SU-DHL-6 (cell line): ENCODE data around the gene EXOC6.

ENCODE experiments used
- H2AFZ ChIP-seq: fragments of 200-600 bp; sonication (generic); 2 replicates; pipeline ENCODE4 v1.6.1; 2014; ENCODE audit warnings: low read depth, mild to moderate bottlenecking, moderate library complexity, mixed read lengths, antibody characterized with exemption, low read length; ENCODE audit not compliant: severe bottlenecking
- H3F3A ChIP-seq: fragments of 200-600 bp; shearing (Covaris generic); 2 replicates; pipeline ENCODE4 v1.6.0; 2016; ENCODE audit warnings: antibody characterized with exemption, mild to moderate bottlenecking; ENCODE audit not compliant: insufficient read depth
- H3K27ac ChIP-seq: fragments of 200-600 bp; sonication (generic); 2 replicates; pipeline ENCODE4 v1.5.1; 2016; ENCODE audit warnings: low read depth, mild to moderate bottlenecking, low read length, moderate library complexity, mixed read lengths
- H3K27me3 ChIP-seq: fragments of 200-600 bp; sonication (generic), shearing (Covaris generic); 2 replicates; pipeline ENCODE4 v1.6.0; 2014; ENCODE audit warnings: mild to moderate bottlenecking, low read length
- H3K36me3 ChIP-seq: fragments of 200-600 bp; sonication (generic); 2 replicates; pipeline ENCODE4 v1.6.1; 2014; ENCODE audit warnings: mild to moderate bottlenecking, low read length, mixed read lengths
- H3K4me2 ChIP-seq: fragments of 300-600, 200-600 bp; shearing (Covaris generic), sonication (generic); 2 replicates; pipeline ENCODE4 v1.6.0; 2014; ENCODE audit warnings: low read length, low read depth, mild to moderate bottlenecking; ENCODE audit not compliant: poor library complexity, severe bottlenecking
- H3K4me3 ChIP-seq: fragments of 200-600 bp; sonication (generic); 2 replicates; pipeline ENCODE4 v1.5.1; 2014; ENCODE audit warnings: antibody characterized with exemption, low read length, mild to moderate bottlenecking, mixed read lengths; ENCODE audit not compliant: insufficient read depth, poor library complexity, severe bottlenecking
- H3K79me2 ChIP-seq: fragments of 200-600 bp; sonication (generic); 2 replicates; pipeline ENCODE4 v1.6.1; 2014; ENCODE audit warnings: mild to moderate bottlenecking, low read length, moderate library complexity; ENCODE audit not compliant: insufficient read depth
- H3K9ac ChIP-seq: fragments of 200-600 bp; sonication (generic); 2 replicates; pipeline ENCODE4 v1.7.0; 2014; ENCODE audit warnings: mild to moderate bottlenecking, low read length
- H3K9me2 ChIP-seq: fragments of 200-600 bp; sonication (generic); replicated peaks from 2 replicates; pipeline ENCODE4 v1.6.1; 2014; ENCODE audit warnings: low read length; ENCODE audit not compliant: insufficient read depth
- H3K9me3 ChIP-seq: fragments of 200-600 bp; sonication (generic); 2 replicates; pipeline ENCODE4 v1.6.1; 2014; ENCODE audit warnings: low read length, mixed read lengths; ENCODE audit not compliant: insufficient read depth
- H4K20me1 ChIP-seq: fragments of 200-600 bp; sonication (generic); 2 replicates; pipeline ENCODE4 v1.6.1; 2014; ENCODE audit warnings: low read depth, mild to moderate bottlenecking, antibody characterized with exemption, low read length, moderate library complexity, mixed read lengths
- EZH2phosphoT487 ChIP-seq: fragments of 200-600 bp; sonication (generic), shearing (Covaris generic); conservative IDR thresholded peaks from 2 replicates; pipeline ENCODE4 v1.6.1; 2018; ENCODE audit warnings: mild to moderate bottlenecking, antibody characterized with exemption, low read length, moderate library complexity, mixed read lengths
- TF ChIP-seq, protein P1 (sequence below): fragments of 200-600 bp; sonication (generic); IDR thresholded peaks from one replicate; pipeline ENCODE4 v1.5.1; 2017; ENCODE audit warnings: antibody characterized with exemption, mild to moderate bottlenecking, low read length, moderate library complexity; ENCODE audit not compliant: insufficient read depth, poor library complexity, severe bottlenecking

The EXOC6 gene

DNA sequence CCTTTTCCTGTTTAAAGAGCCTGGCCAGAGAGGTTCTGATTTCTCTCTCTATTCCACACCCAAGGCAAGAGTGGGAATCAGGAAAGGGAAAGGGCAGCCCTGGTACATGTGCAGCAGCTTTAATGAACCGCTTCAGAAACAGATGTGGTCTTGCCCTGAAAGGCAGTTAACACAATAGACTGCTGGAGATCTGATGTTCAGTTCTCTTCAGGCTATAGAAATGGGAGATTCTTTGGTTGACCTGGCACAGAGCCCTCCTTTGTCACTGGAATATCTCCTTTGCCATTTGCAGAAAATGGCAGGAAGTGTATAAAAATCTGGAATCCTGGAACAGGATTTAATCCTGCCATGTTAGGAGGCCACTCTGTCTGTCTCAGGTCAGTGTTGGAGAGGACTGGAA, 36.3 kb upstream of the EXOC6 start:
- no peaks in the 10 kb centered on the region for H3K27me3 ChIP-seq
- no peaks in the 10 kb centered on the region for H3K79me2 ChIP-seq
- TF ChIP-seq, protein P1, sequence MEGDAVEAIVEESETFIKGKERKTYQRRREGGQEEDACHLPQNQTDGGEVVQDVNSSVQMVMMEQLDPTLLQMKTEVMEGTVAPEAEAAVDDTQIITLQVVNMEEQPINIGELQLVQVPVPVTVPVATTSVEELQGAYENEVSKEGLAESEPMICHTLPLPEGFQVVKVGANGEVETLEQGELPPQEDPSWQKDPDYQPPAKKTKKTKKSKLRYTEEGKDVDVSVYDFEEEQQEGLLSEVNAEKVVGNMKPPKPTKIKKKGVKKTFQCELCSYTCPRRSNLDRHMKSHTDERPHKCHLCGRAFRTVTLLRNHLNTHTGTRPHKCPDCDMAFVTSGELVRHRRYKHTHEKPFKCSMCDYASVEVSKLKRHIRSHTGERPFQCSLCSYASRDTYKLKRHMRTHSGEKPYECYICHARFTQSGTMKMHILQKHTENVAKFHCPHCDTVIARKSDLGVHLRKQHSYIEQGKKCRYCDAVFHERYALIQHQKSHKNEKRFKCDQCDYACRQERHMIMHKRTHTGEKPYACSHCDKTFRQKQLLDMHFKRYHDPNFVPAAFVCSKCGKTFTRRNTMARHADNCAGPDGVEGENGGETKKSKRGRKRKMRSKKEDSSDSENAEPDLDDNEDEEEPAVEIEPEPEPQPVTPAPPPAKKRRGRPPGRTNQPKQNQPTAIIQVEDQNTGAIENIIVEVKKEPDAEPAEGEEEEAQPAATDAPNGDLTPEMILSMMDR = no peak
- TF ChIP-seq EZH2phosphoT487 = no peak
- no peak overlapping the region for H2AFZ ChIP-seq
- no peak overlapping the region for H3K9ac ChIP-seq
- H3K4me2 ChIP-seq = no peak overlapping the region
- no peaks in the 10 kb centered on the region for H3F3A ChIP-seq
- no peak overlapping the region for H3K27ac ChIP-seq
- H3K9me3 ChIP-seq = no peaks in the 10 kb centered on the region
- no peak overlapping the region for H3K4me3 ChIP-seq
- H3K9me2 ChIP-seq = no peaks in the 10 kb centered on the region
- H3K36me3 ChIP-seq = no peaks in the 10 kb centered on the region
- H4K20me1 ChIP-seq = no peaks in the 10 kb centered on the region

- H4K20me1 ChIP-seq = no peaks in the 10 kb centered on the region
- H2AFZ ChIP-seq = no peak overlapping the region
- no peak overlapping the region for H3K4me3 ChIP-seq
- H3K9ac ChIP-seq = no peak overlapping the region
- no peaks in the 10 kb centered on the region for H3K36me3 ChIP-seq
- H3K9me2 ChIP-seq = no peaks in the 10 kb centered on the region
- TF ChIP-seq, protein P1 = no peak
- TF ChIP-seq EZH2phosphoT487 = no peak
- H3K27ac ChIP-seq = no peak overlapping the region
- H3F3A ChIP-seq = no peaks in the 10 kb centered on the region
- no peaks in the 10 kb centered on the region for H3K9me3 ChIP-seq
- H3K27me3 ChIP-seq = no peaks in the 10 kb centered on the region
- H3K79me2 ChIP-seq = no peaks in the 10 kb centered on the region
- H3K4me2 ChIP-seq = no peak overlapping the region
Measured at GRCh38 chr10:92813979-92814378, 34.3 kb upstream of the EXOC6 start.

- H3K4me3 ChIP-seq = no peak overlapping the region
- H2AFZ ChIP-seq = no peak overlapping the region
- H3K27me3 ChIP-seq = no peaks in the 10 kb centered on the region
- TF ChIP-seq, protein P1 = no peak
- no peak for TF ChIP-seq EZH2phosphoT487
- H4K20me1 ChIP-seq = no peaks in the 10 kb centered on the region
- no peak overlapping the region for H3K9ac ChIP-seq
- no peak overlapping the region for H3K4me2 ChIP-seq
- H3K79me2 ChIP-seq = no peaks in the 10 kb centered on the region
- H3K27ac ChIP-seq = no peak overlapping the region
- H3K9me3 ChIP-seq = no peaks in the 10 kb centered on the region
- no peaks in the 10 kb centered on the region for H3K36me3 ChIP-seq
- no peaks in the 10 kb centered on the region for H3F3A ChIP-seq
- no peaks in the 10 kb centered on the region for H3K9me2 ChIP-seq
Measured at GRCh38 chr10:92814790-92815189, 33.5 kb upstream of the EXOC6 start.

- Histone ChIP-seq H3K4me2 (no peak overlapping the region), H3K4me3 (no peak overlapping the region), H4K20me1 (no peaks in the 10 kb centered on the region), H3K36me3 (no peaks in the 10 kb centered on the region), H3K27me3 (no peaks in the 10 kb centered on the region), H3K9me3 (no peaks in the 10 kb centered on the region), H3K9ac (no peak overlapping the region), H3F3A (no peaks in the 10 kb centered on the region), H3K9me2 (no peaks in the 10 kb centered on the region), H3K27ac (no peak overlapping the region), H3K79me2 (no peaks in the 10 kb centered on the region), H2AFZ (no peak overlapping the region)
- no peak for TF ChIP-seq EZH2phosphoT487
- TF ChIP-seq, protein P1 = no peak
Measured at GRCh38 chr10:92816091-92816531, 32.2 kb upstream of the EXOC6 start.
